GM06990 (cell line): ENCODE measurements around the gene DDX47.
"Not testable (repeated sequence)": the region's sequence is repeated elsewhere in the genome, so short reads cannot be mapped to it uniquely, and the experiment has no call there.

ENCODE experiments used
- DNase-seq: peaks from one replicate; pipeline ENCODE4 v3.0.0-alpha.2; 2011; ENCODE audit not compliant: insufficient read length; ENCODE audit errors: extremely low read depth
- H3K27me3 ChIP-seq: replicated peaks from 2 replicates; pipeline ENCODE4 v1.6.0; 2011; ENCODE audit warnings: low read length; ENCODE audit not compliant: control insufficient read depth, insufficient read depth
- H3K36me3 ChIP-seq: 2 replicates; pipeline ENCODE4 v1.5.1; 2011; ENCODE audit warnings: low read length; ENCODE audit not compliant: control insufficient read depth, insufficient read depth
- H3K4me3 ChIP-seq: replicated peaks from 2 replicates; pipeline ENCODE4 v1.5.1; 2011; ENCODE audit warnings: low read depth, mild to moderate bottlenecking, control low read depth, low read length
- TF ChIP-seq, protein P1 (sequence below): IDR thresholded peaks from 2 replicates; pipeline ENCODE4 v1.5.1; 2011; ENCODE audit warnings: low read length, control low read depth, mild to moderate bottlenecking, inconsistent platforms; ENCODE audit not compliant: insufficient read depth, poor library complexity, severe bottlenecking

DDX47 gene

DNA sequence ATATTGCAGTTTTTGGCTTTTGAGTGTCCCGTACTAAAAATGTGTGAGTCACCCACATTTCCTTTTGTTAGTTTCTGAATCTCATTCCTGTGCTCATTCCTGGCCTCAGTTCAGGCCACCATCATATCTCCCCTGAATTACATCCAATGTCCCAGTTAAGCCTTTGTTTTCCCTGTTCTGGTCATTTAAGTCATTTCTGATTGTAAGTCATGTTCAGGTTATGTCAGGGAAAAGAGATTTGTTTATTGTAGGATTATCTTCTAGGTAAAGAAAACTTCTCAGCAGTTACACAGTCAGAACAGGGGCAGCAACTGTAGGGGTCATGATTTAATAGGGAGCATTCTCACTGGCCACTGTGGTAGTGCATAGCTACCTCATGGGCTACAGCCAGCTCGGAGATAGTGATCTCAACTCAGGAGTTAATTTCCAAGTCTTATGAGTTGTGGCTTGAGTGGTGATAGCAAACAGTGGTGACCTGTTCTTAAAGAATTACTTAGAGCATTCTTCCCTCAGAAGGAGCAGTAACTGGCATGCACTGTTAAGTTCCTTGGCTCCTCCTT is 6.7 kb downstream of the DDX47 start:
- no peak for DNase-seq
- Histone ChIP-seq H3K36me3 (peaks cover 9% of the 10 kb centered on the region), H3K27me3 (no peaks in the 10 kb centered on the region), H3K4me3 (no peak overlapping the region)
- TF ChIP-seq, protein P1, sequence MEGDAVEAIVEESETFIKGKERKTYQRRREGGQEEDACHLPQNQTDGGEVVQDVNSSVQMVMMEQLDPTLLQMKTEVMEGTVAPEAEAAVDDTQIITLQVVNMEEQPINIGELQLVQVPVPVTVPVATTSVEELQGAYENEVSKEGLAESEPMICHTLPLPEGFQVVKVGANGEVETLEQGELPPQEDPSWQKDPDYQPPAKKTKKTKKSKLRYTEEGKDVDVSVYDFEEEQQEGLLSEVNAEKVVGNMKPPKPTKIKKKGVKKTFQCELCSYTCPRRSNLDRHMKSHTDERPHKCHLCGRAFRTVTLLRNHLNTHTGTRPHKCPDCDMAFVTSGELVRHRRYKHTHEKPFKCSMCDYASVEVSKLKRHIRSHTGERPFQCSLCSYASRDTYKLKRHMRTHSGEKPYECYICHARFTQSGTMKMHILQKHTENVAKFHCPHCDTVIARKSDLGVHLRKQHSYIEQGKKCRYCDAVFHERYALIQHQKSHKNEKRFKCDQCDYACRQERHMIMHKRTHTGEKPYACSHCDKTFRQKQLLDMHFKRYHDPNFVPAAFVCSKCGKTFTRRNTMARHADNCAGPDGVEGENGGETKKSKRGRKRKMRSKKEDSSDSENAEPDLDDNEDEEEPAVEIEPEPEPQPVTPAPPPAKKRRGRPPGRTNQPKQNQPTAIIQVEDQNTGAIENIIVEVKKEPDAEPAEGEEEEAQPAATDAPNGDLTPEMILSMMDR, result no peak

DNA sequence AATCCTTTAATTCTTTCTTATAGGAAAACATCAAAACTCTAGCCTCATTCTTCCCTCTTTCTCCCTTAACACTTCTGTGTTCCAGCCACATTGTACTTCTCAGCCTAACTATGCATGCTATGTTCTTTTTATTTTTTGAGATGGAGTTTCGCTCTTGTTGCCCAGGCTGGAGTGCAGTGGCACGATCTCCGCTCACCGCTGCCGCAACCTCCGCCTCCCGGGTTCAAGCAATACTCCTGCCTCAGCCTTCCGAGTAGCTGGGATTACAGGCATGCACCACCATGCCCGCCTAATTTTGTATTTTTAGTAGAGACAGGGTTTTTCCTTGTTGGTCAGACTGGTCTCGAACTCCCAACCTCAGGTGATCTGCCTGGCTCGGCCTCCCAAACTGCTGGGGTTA is 7.2 kb downstream of the DDX47 start:
- H3K36me3 ChIP-seq, H3K27me3 ChIP-seq, H3K4me3 ChIP-seq, DNase-seq: not testable (repeated sequence)

DNA sequence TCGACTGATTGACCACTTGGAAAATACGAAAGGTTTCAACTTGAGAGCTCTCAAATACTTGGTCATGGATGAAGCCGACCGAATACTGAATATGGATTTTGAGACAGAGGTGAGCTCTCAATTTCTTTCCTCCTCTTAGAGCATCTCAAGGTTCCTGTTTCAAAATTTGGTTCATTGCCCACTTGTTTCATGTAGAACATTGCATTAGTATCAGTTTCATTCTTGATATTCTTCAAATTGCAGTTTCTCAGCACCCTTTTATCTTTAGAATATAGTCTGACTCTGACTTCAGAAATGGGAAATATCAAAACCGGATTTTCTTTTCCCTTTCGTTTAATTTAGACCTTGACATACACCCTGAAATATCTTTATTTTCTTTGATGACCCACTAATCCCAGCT is 8.8 kb downstream of the DDX47 start:
- Histone ChIP-seq H3K4me3 (no peak overlapping the region), H3K36me3 (peaks cover 12% of the 10 kb centered on the region), H3K27me3 (no peaks in the 10 kb centered on the region)
- DNase-seq, result peak; percentile 43
- TF ChIP-seq, protein P1, result no peak

DNA sequence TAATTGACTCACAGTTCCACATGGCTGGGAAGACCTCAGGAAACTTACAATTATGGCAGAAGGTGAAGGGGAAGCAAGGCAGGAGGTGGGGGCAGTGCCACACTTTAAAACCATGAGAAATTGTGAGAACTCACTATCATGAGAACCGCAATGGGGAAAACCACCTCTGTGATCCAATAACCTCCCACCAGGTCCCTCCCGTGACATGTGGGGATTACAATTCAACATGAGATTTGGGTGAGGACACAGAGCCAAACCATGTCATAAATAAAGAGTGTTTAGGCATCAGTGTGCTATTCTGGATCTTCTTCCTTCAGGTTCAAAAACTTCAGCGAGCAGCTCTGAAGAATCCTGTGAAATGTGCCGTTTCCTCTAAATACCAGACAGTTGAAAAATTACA is 9.7 kb downstream of the DDX47 start:
- TF ChIP-seq, protein P1, result no peak
- Histone ChIP-seq H3K36me3 (peaks cover 12% of the 10 kb centered on the region), H3K27me3 (no peaks in the 10 kb centered on the region), H3K4me3 (no peak overlapping the region)
- DNase-seq, result no peak

DNA sequence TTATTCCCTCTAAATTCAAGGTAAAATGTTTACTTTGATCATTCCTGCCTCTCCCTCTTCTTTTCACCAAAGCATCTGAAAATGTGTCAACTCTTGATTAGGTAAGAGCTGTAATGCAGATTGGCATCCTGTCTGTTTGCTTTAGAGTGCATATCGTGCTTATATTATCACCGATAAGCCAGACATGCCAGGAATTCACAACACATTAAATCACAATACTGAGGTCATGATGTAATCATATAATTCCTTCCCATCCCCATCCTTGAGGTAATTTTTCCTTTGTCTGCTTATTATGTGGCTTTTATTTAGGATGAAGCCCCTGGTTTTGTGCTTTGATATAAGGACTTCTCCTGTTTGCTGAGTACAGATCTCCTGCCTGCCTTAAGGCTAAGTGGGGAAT is 10.2 kb downstream of the DDX47 start:
- no peak overlapping the region for H3K4me3 ChIP-seq
- H3K36me3 ChIP-seq, result peaks cover 13% of the 10 kb centered on the region
- TF ChIP-seq, protein P1, result no peak
- no peaks in the 10 kb centered on the region for H3K27me3 ChIP-seq
- DNase-seq, result no peak

DNA sequence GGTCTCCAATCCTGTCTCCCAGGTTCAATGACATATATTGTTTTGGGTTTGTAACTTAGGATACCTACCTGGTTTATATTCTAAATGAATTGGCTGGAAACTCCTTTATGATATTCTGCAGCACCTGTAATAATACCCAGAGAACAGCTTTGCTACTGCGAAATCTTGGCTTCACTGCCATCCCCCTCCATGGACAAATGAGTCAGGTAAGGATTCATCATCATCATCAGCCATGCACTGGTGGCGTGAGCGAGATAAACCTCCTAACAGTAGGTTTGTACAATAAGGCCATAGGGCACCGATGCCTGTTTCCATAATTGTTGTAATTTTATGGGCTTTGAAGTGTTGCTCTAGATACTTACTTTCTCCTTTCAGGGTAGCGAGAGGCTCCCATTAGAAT is 10.7 kb downstream of the DDX47 start:
- H3K36me3 ChIP-seq, result peaks cover 14% of the 10 kb centered on the region
- TF ChIP-seq, protein P1, result no peak
- no peak for DNase-seq
- H3K4me3 ChIP-seq, result no peak overlapping the region
- H3K27me3 ChIP-seq, result no peaks in the 10 kb centered on the region
